PC-3 (cell line): ENCODE data around the gene LRRFIP1. TPM values are rescaled to one million over a fixed set of nuclear protein-coding genes. Genes with fewer than 3 reads are reported as not detected.

Source experiments
- ATAC-seq: fragments of 200-7000 bp; cut with Tn5 transposase; 2 replicates; pipeline ENCODE4 v1.9.1; 2020; ENCODE audit warnings: mild to moderate bottlenecking, moderate library complexity
- BruUV-seq: library from RNA; stranded (reverse); fragments of 400-500 nt; replicated peaks from 2 replicates; lab custom pipeline; 2021; lab: Mats Ljungman, UMichigan
- CTCF ChIA-PET: fragments of 300-600 bp; sonication (Branson Sonifier 250); formaldehyde crosslinking; loops from one replicate; lab custom pipeline; 2022; ENCODE audit warnings: antibody characterized with exemption; lab: Charles Lee
- POLR2A ChIA-PET: fragments of 300-600 bp; sonication (Branson Sonifier 250); formaldehyde crosslinking; loops from one replicate; lab custom pipeline; 2022; ENCODE audit warnings: antibody characterized with exemption; ENCODE audit not compliant: unreplicated experiment; lab: Charles Lee
- DNase-seq: peaks from one replicate; pipeline ENCODE4 v3.0.0-alpha.2; 2015
- H2AFZ ChIP-seq: fragments of 300-600 bp; sonication (generic); 2 replicates; pipeline ENCODE4 v1.6.0; 2016; ENCODE audit warnings: antibody characterized with exemption, low read length
- H3F3A ChIP-seq: fragments of 300-600 bp; sonication (generic); one replicate; pipeline ENCODE4 v1.6.0; 2017; ENCODE audit warnings: antibody characterized with exemption, low read length, control low read depth, mild to moderate bottlenecking; ENCODE audit not compliant: unreplicated experiment
- H3K27ac ChIP-seq: fragments of 300-600 bp; sonication (generic); 2 replicates; pipeline ENCODE4 v1.5.1; 2016; ENCODE audit warnings: mild to moderate bottlenecking, low read length
- H3K27me3 ChIP-seq: fragments of 300-600 bp; sonication (generic); 2 replicates; pipeline ENCODE4 v1.6.1; 2016; ENCODE audit warnings: low read length, mixed read lengths
- H3K36me3 ChIP-seq: fragments of 300-600 bp; sonication (generic); 2 replicates; pipeline ENCODE4 v1.6.1; 2016; ENCODE audit warnings: low read depth, mixed run types, low read length, mixed read lengths
- H3K4me1 ChIP-seq: fragments of 300-600 bp; sonication (generic); 2 replicates; pipeline ENCODE4 v1.5.1; 2016; ENCODE audit warnings: low read length; ENCODE audit not compliant: insufficient read depth
- H3K4me2 ChIP-seq: fragments of 300-600 bp; sonication (generic); 2 replicates; pipeline ENCODE4 v1.6.0; 2016; ENCODE audit warnings: low read length
- H3K4me3 ChIP-seq: fragments of 300-600 bp; sonication (generic); 2 replicates; pipeline ENCODE4 v1.5.1; 2016; ENCODE audit warnings: mild to moderate bottlenecking, low read length, mixed read lengths
- H3K79me2 ChIP-seq: fragments of 300-600 bp; sonication (generic); 2 replicates; pipeline ENCODE4 v1.6.1; 2017; ENCODE audit warnings: low read length, mixed read lengths
- H3K9ac ChIP-seq: fragments of 300-600 bp; sonication (generic); 2 replicates; pipeline ENCODE4 v1.6.0; 2016; ENCODE audit warnings: mild to moderate bottlenecking, low read length
- H3K9me2 ChIP-seq: fragments of 300-600 bp; sonication (generic); replicated peaks from 2 replicates; pipeline ENCODE4 v1.6.1; 2016; ENCODE audit warnings: mixed run types, low read length, mixed read lengths
- H3K9me3 ChIP-seq: fragments of 300-600 bp; sonication (generic); 2 replicates; pipeline ENCODE4 v1.6.1; 2016; ENCODE audit warnings: low read length, mixed read lengths
- H4K20me1 ChIP-seq: fragments of 300-600 bp; sonication (generic); 2 replicates; pipeline ENCODE4 v1.6.1; 2016; ENCODE audit warnings: low read length, mixed read lengths
- EZH2 ChIP-seq: fragments of 300-600 bp; sonication (generic); IDR thresholded peaks from one replicate; pipeline ENCODE4 v1.6.1; 2017; ENCODE audit warnings: antibody characterized with exemption, mild to moderate bottlenecking, low read length; ENCODE audit not compliant: unreplicated experiment
- EZH2phosphoT487 ChIP-seq: fragments of 300-600 bp; sonication (generic); IDR thresholded peaks from 2 replicates; pipeline ENCODE4 v1.6.1; 2018; ENCODE audit warnings: mild to moderate bottlenecking, antibody characterized with exemption, low read length, borderline replicate concordance
- intact Hi-C: fragments of 100-400 bp; cut with micrococcal nuclease; formaldehyde crosslinking; loops from 2 replicates; pipeline ENCODE4 v1.9.0; 2023
- total RNA-seq: library from RNA; depleted of rRNA; stranded (reverse); fragments of >200 nt; gene quantifications from 2 replicates; pipeline ENCODE4 v1.2.3, GENCODE V29; 2014
- TF ChIP-seq, protein P1 (sequence below): fragments of 300-600 bp; sonication (generic); conservative IDR thresholded peaks from 2 replicates; pipeline ENCODE4 v1.5.1; 2017; ENCODE audit warnings: antibody characterized with exemption, low read depth, mild to moderate bottlenecking, low read length

LRRFIP1 gene
- total RNA-seq, 1 experiment from 2014 or later: 87.8 TPM

DNA sequence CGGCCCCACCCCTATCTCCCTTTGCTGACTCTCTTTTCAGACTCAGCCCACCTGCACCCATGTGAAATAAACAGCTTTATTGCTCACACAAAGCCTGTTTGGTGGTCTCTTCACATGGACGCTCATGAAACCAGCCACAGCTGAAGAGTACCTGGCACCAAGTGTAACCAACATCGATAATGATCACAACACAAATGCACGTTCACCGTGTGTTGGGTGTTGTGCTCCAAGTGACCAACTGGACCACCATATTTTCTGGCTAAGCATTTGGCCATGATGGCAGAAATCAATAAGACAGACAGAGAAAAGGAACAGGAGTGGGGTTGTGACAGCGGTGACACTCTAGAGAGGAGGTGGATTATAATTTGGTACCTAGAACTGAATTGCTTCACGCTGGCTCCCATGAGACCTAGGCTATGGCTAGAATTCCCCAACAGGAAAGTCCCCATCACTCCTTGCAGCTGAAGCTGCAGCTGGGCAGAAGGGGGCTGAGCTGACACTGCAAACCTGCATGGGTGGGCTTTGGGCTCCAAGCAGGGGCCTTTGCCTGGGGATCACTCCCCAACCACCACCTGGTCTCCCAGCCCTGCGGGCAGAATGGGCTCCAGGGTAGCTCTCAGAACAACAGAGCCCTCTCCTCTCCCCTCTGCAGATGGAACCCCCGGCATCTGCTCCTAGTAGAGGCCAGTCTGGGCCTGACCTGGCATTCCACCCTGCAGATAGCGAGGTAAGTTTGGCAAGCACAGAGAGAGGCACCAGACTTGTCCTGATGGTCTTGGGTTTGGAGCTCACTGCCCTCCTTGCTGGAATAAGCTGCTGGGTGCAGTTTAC lies 14.6 kb upstream of the LRRFIP1 start:
- Histone ChIP-seq H3K9me2 (no peaks in the 10 kb centered on the region), H3K9ac (no peak overlapping the region), H3K27ac (no peak overlapping the region), H3K4me2 (no peak overlapping the region), H4K20me1 (no peaks in the 10 kb centered on the region), H3K4me1 (peaks cover 7% of the 10 kb centered on the region; the same call in 1 of the 2 replicates), H3K79me2 (no peaks in the 10 kb centered on the region), H3K4me3 (no peak overlapping the region), H3F3A (no peaks in the 10 kb centered on the region), H2AFZ (no peak overlapping the region), H3K9me3 (no peaks in the 10 kb centered on the region), H3K36me3 (no peaks in the 10 kb centered on the region), H3K27me3 (no peaks in the 10 kb centered on the region)
- ChIA-PET CTCF (no interaction called here), POLR2A (no interaction called here)
- intact Hi-C loops: no loop called here
- no peak for ATAC-seq
- no TSS peak for BruUV-seq
- no peak for TF ChIP-seq EZH2
- TF ChIP-seq, protein P1, sequence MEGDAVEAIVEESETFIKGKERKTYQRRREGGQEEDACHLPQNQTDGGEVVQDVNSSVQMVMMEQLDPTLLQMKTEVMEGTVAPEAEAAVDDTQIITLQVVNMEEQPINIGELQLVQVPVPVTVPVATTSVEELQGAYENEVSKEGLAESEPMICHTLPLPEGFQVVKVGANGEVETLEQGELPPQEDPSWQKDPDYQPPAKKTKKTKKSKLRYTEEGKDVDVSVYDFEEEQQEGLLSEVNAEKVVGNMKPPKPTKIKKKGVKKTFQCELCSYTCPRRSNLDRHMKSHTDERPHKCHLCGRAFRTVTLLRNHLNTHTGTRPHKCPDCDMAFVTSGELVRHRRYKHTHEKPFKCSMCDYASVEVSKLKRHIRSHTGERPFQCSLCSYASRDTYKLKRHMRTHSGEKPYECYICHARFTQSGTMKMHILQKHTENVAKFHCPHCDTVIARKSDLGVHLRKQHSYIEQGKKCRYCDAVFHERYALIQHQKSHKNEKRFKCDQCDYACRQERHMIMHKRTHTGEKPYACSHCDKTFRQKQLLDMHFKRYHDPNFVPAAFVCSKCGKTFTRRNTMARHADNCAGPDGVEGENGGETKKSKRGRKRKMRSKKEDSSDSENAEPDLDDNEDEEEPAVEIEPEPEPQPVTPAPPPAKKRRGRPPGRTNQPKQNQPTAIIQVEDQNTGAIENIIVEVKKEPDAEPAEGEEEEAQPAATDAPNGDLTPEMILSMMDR: no peak
- no peak for TF ChIP-seq EZH2phosphoT487
- DNase-seq: no peak

DNA sequence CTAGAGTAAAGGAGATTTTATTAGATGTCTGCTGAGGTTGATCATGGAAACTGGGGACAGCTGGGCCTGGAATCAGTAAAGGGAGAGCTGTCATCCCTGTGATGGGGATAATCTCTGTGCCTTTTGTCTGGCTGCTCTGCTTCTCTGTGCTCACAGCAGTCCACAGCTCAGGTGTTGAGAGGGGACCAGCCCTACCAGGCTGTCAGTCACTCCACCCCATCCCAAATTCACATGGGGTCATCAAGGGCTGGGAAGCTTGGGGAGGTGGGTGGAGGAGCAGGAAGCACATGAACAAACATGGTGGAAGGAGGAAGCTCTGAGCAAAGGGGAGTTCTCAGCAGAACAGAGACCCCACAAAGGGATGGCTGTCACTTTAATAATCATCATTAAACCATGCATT lies 13.7 kb upstream of the LRRFIP1 start:
- no peaks in the 10 kb centered on the region for H3K9me2 ChIP-seq
- no peak overlapping the region for H3K4me3 ChIP-seq
- no peak overlapping the region for H3K4me2 ChIP-seq
- H3K9me3 ChIP-seq: no peaks in the 10 kb centered on the region
- intact Hi-C loops: no loop called here
- no peaks in the 10 kb centered on the region for H4K20me1 ChIP-seq
- TF ChIP-seq, protein P1: no peak
- no peak for TF ChIP-seq EZH2phosphoT487
- no peak for TF ChIP-seq EZH2
- no peaks in the 10 kb centered on the region for H3K79me2 ChIP-seq
- ATAC-seq (no peak), DNase-seq (no peak)
- no peaks in the 10 kb centered on the region for H3K27me3 ChIP-seq
- BruUV-seq: no TSS peak
- H3K4me1 ChIP-seq: peaks cover 7% of the 10 kb centered on the region; the same call in 1 of the 2 replicates
- POLR2A ChIA-PET: no interaction called here
- H3K9ac ChIP-seq: no peak overlapping the region
- H3K27ac ChIP-seq: no peak overlapping the region
- H2AFZ ChIP-seq: no peak overlapping the region
- no peaks in the 10 kb centered on the region for H3K36me3 ChIP-seq
- CTCF ChIA-PET: no interaction called here
- H3F3A ChIP-seq: no peaks in the 10 kb centered on the region

GRCh38 chr2:237614151-237614720 lies 13.2 kb upstream of the LRRFIP1 start:
- H3K36me3 ChIP-seq: no peaks in the 10 kb centered on the region
- intact Hi-C loops: no loop called here
- H3F3A ChIP-seq: no peaks in the 10 kb centered on the region
- TF ChIP-seq, protein P1: no peak
- TF ChIP-seq EZH2phosphoT487 (no peak), EZH2 (no peak)
- no peaks in the 10 kb centered on the region for H3K79me2 ChIP-seq
- H3K9me3 ChIP-seq: no peaks in the 10 kb centered on the region
- ChIA-PET CTCF (no interaction called here), POLR2A (no interaction called here)
- H3K4me2 ChIP-seq: no peak overlapping the region
- H3K4me1 ChIP-seq: peaks cover 7% of the 10 kb centered on the region; the same call in 1 of the 2 replicates
- no peak overlapping the region for H3K27ac ChIP-seq
- BruUV-seq: no TSS peak
- DNase-seq (no peak), ATAC-seq (no peak)
- no peak overlapping the region for H3K4me3 ChIP-seq
- no peaks in the 10 kb centered on the region for H3K27me3 ChIP-seq
- H4K20me1 ChIP-seq: no peaks in the 10 kb centered on the region
- no peak overlapping the region for H3K9ac ChIP-seq
- H3K9me2 ChIP-seq: no peaks in the 10 kb centered on the region
- H2AFZ ChIP-seq: no peak overlapping the region
